GM12878 (cell line): ENCODE data around the gene SSR1.

Experiments
- CEBPB ChIP-seq, 2 experiments: fragments of 150-350 bp in 1 of 2; IDR thresholded peaks; 2 replicates each; pipeline ENCODE4 v1.6.1; 2012 to 2014; ENCODE audit warnings: low read depth in 2 of 2, low read length in 2 of 2, borderline replicate concordance in 1 of 2, inconsistent platforms in 1 of 2
- CTCF ChIP-seq, 3 experiments: IDR thresholded peaks in 2 of 3; conservative IDR thresholded peaks in 1 of 3; 2 replicates each; pipeline ENCODE4 v1.5.1; 2011; ENCODE audit warnings: low read depth in 3 of 3, low read length in 3 of 3, mild to moderate bottlenecking in 3 of 3, control low read depth in 2 of 3, moderate library complexity in 2 of 3, inconsistent platforms in 1 of 3, mixed read lengths in 1 of 3; ENCODE audit not compliant: control insufficient read depth in 2 of 3, insufficient read depth in 1 of 3; ENCODE audit errors: extremely low read depth in 1 of 3
- EP300 ChIP-seq, 2 experiments: fragments of 150-350 bp in 1 of 2; IDR thresholded peaks; 2 replicates each; pipeline ENCODE4 v1.6.1; 2011 to 2012; ENCODE audit warnings: low read depth in 2 of 2, low read length in 2 of 2, borderline replicate concordance in 1 of 2, improper control_type of control experiment in 1 of 2, inconsistent platforms in 1 of 2; ENCODE audit not compliant: control insufficient read depth in 1 of 2
- FOXM1 ChIP-seq: IDR thresholded peaks from 2 replicates; pipeline ENCODE4 v1.6.1; 2012; ENCODE audit warnings: low read depth, mild to moderate bottlenecking, inconsistent platforms, low read length, moderate library complexity
- TAF1 ChIP-seq: IDR thresholded peaks from 2 replicates; pipeline ENCODE4 v1.6.1; 2011; ENCODE audit warnings: mild to moderate bottlenecking, low read depth, low read length, borderline replicate concordance
- TBL1XR1 ChIP-seq: IDR thresholded peaks from 2 replicates; pipeline ENCODE4 v1.6.1; 2012; ENCODE audit warnings: low read depth, low read length, improper control_type of control experiment
- ZBED1 ChIP-seq: IDR thresholded peaks from 2 replicates; pipeline ENCODE4 v1.6.1; 2016; ENCODE audit warnings: borderline replicate concordance
- TF ChIP-seq, protein P1 (sequence below): IDR thresholded peaks from 2 replicates; pipeline ENCODE4 v1.6.1; 2012; ENCODE audit warnings: low read depth, low read length, improper control_type of control experiment
- TF ChIP-seq, protein P2 (sequence below): fragments of 450-650 bp; IDR thresholded peaks from 2 replicates; pipeline ENCODE4 v1.6.1; 2017; ENCODE audit warnings: mild to moderate bottlenecking, moderate library complexity

- TF ChIP-seq, protein P1, sequence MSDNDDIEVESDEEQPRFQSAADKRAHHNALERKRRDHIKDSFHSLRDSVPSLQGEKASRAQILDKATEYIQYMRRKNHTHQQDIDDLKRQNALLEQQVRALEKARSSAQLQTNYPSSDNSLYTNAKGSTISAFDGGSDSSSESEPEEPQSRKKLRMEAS: no peak
- TF ChIP-seq EP300 (IDR thresholded peaks at IDR 0.05; ENCODE audit: borderline replicate concordance in 1 of 2, control insufficient read depth in 1 of 2, low read depth in 2 of 2, low read length in 2 of 2) (no peak), TBL1XR1 (no peak), TAF1 (no peak), CTCF (IDR thresholded peaks at IDR 0.05 in 2 of 3, conservative IDR thresholded peaks at IDR 0.05 in 1 of 3; ENCODE audit: control insufficient read depth in 2 of 3, extremely low read depth in 1 of 3, insufficient read depth in 1 of 3, low read depth in 3 of 3, low read length in 3 of 3) (no peak), FOXM1 (no peak), CEBPB (IDR thresholded peaks at IDR 0.05; ENCODE audit: borderline replicate concordance in 1 of 2, low read depth in 2 of 2, low read length in 2 of 2) (no peak), ZBED1 (no peak)
- TF ChIP-seq, protein P2, sequence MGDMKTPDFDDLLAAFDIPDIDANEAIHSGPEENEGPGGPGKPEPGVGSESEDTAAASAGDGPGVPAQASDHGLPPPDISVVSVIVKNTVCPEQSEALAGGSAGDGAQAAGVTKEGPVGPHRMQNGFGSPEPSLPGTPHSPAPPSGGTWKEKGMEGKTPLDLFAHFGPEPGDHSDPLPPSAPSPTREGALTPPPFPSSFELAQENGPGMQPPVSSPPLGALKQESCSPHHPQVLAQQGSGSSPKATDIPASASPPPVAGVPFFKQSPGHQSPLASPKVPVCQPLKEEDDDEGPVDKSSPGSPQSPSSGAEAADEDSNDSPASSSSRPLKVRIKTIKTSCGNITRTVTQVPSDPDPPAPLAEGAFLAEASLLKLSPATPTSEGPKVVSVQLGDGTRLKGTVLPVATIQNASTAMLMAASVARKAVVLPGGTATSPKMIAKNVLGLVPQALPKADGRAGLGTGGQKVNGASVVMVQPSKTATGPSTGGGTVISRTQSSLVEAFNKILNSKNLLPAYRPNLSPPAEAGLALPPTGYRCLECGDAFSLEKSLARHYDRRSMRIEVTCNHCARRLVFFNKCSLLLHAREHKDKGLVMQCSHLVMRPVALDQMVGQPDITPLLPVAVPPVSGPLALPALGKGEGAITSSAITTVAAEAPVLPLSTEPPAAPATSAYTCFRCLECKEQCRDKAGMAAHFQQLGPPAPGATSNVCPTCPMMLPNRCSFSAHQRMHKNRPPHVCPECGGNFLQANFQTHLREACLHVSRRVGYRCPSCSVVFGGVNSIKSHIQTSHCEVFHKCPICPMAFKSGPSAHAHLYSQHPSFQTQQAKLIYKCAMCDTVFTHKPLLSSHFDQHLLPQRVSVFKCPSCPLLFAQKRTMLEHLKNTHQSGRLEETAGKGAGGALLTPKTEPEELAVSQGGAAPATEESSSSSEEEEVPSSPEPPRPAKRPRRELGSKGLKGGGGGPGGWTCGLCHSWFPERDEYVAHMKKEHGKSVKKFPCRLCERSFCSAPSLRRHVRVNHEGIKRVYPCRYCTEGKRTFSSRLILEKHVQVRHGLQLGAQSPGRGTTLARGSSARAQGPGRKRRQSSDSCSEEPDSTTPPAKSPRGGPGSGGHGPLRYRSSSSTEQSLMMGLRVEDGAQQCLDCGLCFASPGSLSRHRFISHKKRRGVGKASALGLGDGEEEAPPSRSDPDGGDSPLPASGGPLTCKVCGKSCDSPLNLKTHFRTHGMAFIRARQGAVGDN: no peak
Observed at GRCh38 chr6:7317538-7317937, 4.5 kb upstream of the SSR1 start.
